GM21390 (cell line): ENCODE measurements around the gene AQP1.

Source experiments
- ATAC-seq: cut with Tn5 transposase; IDR thresholded peaks from one replicate; pipeline ENCODE4 v1.9.1; 2021; ENCODE audit not compliant: unreplicated experiment

The AQP1 gene

GRCh38 chr7:30905078-30906012 lies 6.3 kb upstream of the AQP1 start:
- ATAC-seq, result no peak

DNA sequence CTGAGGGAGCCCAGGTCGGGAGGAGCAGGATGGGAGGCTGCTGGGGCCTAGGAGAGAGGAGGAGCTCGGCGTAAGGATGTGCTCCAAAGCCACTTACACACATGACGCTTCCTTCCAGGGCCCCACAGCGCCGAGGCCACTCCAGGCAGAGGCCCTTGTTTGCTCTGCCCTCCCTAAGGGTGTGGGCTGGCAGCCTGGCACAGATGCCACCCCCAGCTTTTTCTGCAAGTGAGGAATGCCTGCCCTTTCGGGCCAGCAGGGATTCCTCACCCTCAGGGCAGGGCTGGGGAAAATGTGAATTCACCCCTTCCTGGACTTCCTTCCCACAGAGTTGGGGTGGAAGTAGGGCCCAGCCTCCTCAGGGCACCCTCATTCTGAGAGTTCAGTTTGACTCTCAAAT lies 5.6 kb upstream of the AQP1 start:
- no peak for ATAC-seq

- no peak for ATAC-seq
Observed at GRCh38 chr7:30906515-30907240, 5.0 kb upstream of the AQP1 start.

- no peak for ATAC-seq
Observed at GRCh38 chr7:30907527-30908267, 4.0 kb upstream of the AQP1 start.

GRCh38 chr7:30908681-30909080 lies 3.0 kb upstream of the AQP1 start:
- ATAC-seq, result no peak

DNA sequence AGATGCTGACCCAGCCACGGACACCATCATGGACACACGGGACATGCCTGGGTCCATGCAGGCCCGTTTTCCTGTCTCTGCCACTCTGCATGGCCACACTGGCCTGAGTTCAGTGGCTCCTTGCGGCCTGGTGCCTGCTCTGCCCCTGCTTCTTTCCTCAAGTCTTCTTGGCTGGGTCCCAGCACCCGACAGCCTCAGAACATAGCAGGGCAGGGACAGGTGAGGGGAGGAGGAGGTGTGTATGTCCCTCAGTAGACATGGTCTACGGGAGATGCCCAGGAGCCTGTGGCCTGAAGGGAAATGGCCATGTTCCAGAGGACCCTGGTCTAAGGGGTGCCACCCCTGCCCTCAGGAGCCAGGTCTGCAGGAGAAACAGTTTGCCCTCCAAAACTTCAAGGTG lies 2.2 kb upstream of the AQP1 start:
- no peak for ATAC-seq

- no peak for ATAC-seq
Observed at GRCh38 chr7:30910411-30911073, 1.1 kb upstream of the AQP1 start.

DNA sequence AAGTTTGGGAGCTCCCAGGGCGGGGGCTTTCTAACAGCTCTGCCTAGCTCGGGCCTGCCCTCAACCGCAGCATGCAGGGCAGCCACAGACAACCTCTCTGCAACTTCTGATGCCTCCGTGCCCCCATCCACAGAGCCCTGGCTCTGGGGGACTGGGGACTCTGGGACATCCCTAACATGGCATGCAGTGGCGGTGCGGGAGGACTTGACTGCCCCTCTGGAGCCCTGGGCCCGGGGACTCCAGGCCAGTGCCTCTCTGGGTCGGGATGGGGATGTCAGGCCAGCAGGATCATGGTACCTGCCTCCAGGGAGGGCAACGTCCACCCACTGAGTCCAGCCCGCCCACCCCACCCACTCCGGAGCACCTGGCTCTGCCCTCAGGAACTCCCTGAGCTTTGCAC lies 520 bp upstream of the AQP1 start:
- ATAC-seq, result no peak

- ATAC-seq, result no peak
Observed at GRCh38 chr7:30912021-30912730, 523 bp downstream of the AQP1 start.

DNA sequence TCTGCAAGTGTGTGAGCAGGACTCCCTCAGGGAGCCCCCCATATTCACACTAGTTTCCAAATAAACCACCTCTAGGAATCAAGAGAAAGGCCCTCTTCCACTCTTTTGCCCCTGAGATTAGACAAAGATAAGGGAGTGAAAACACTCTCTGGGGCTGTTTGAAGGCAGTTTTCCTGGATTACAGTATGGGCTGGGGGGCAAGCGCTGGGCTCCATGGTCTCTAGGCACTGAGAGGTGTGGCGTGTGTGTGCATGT lies 1.0 kb downstream of the AQP1 start:
- no peak for ATAC-seq

- no peak for ATAC-seq
Observed at GRCh38 chr7:30912986-30913811, 1.5 kb downstream of the AQP1 start.

- no peak for ATAC-seq
Observed at GRCh38 chr7:30913821-30914515, 2.3 kb downstream of the AQP1 start.

DNA sequence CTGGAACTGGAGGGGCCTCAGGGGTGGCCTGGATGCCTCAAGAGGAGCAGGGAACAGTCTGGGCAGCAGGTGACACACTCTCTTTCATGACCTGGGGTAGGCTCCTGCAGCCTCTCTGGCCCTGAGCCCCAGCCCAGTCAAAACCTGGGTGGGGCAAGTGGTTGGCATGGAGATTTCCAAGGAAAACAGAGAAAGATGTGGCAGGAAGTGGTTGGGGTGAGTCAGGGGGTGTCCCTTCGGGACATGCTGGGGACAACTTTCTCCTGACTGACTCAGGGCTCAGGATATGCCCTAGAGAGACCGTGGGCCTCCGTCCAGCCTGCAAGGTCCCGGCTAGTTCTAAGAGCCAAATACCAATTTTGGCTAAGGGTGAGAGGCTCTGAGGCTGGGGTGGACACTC lies 2.9 kb downstream of the AQP1 start:
- ATAC-seq, result no peak

- ATAC-seq, result no peak
Observed at GRCh38 chr7:30915005-30915601, 3.5 kb downstream of the AQP1 start.

DNA sequence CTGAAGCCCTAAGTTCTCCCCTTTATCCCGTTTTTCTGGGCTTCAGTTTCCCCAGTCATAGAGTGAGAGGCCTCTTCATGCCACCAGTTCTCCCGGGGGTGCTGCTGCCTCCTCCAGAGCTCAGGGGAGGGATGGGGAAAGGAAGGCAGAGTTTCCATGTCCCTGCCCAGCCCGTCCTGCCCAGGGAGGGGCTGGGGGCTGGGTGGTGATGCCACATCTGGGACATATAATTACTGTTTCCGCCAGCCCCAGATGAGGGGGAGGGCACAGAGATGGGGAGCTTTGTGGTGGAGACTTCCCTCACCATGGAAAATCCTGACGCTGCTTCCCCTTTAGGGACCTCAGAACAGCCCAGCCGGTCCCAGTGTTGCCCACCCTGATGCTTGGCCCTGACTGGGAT lies 4.1 kb downstream of the AQP1 start:
- ATAC-seq, result no peak

DNA sequence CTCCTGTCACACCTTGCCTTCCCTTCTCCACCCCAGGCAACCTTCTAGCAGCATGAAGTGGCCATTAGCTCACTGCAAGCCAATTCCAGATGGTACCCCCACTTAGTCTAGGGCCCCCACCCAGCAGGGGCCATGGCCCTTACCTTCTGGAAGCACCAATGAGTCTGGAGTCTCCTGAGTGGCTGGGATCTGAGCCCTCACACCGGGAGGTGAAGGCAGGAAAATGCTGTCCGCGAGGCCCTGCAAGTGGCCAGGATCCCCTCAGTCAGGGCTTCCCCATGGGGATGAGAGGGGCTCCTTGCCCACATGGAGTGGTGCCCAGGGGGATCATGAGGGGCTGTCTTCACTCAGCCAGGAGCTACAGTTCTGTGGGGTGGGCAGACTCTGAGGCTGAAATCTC lies 4.6 kb downstream of the AQP1 start:
- no peak for ATAC-seq

GRCh38 chr7:30916767-30917166 lies 5.1 kb downstream of the AQP1 start:
- no peak for ATAC-seq

DNA sequence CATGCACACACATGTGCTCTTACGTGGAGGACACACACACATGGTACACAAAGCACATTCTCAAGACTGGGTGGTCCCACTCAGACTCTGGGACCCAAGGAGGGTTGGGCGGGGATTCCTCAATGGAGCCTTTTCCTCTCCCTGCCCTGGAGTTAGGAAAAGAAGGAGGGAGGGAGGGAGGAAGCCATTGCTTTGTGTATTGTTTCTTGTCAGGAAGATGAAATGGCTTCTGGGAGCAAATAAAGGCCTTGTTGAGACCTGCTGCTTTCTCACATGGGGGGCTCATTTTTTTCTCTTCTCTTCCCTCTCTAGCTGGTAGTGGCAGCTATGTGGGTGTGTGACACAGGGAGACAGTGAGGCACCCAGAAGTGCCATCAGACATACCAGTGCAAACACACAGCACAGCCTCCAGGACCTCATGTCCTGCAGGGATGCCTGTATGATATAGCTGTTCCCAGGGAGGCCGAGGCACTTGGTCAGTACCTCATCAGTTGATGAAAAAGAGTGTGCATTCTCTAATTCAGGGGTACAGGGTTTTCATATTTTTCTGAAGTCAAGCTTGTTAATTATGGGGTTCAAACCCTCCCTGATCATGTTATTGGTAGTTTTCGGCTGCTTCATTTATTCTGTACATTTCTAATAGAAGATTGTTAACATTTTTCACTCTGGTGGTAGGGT lies 5.7 kb downstream of the AQP1 start:
- no peak for ATAC-seq
